OCI-LY3 (cell line): Measurements from ENCODE around the gene GARNL3.

Experiments
- H2AFZ ChIP-seq: fragments of 200-600, 300-600 bp; shearing (Covaris generic); 2 replicates; pipeline ENCODE4 v1.6.0; 2014; ENCODE audit warnings: antibody characterized with exemption, low read depth, low read length
- H3K27ac ChIP-seq: fragments of 200-600, 300-600 bp; sonication (generic); 2 replicates; pipeline ENCODE4 v1.5.1; 2014; ENCODE audit warnings: mild to moderate bottlenecking, low read length, moderate library complexity, mixed read lengths
- H3K27me3 ChIP-seq: fragments of 200-600, 300-600 bp; sonication (generic); 2 replicates; pipeline ENCODE4 v1.6.1; 2014; ENCODE audit warnings: low read depth, low read length, mixed read lengths
- H3K36me3 ChIP-seq: fragments of 200-600, 300-600 bp; sonication (generic); replicated peaks from 2 replicates; pipeline ENCODE3; 2014; ENCODE audit warnings: low read depth, low read length, mixed read lengths
- H3K4me1 ChIP-seq: fragments of 300-600, 200-600 bp; sonication (generic); 2 replicates; pipeline ENCODE4 v1.6.1; 2014; ENCODE audit warnings: low read length, mixed read lengths
- H3K4me2 ChIP-seq: fragments of 200-600, 300-600 bp; sonication (generic); 2 replicates; pipeline ENCODE4 v1.6.1; 2014; ENCODE audit warnings: low read length, mixed read lengths
- H3K4me3 ChIP-seq: fragments of 300-600, 200-600 bp; sonication (generic); 2 replicates; pipeline ENCODE4 v1.5.1; 2014; ENCODE audit warnings: antibody characterized with exemption, mild to moderate bottlenecking, low read length, moderate library complexity
- H3K79me2 ChIP-seq: fragments of 300-600, 200-600 bp; shearing (Covaris generic); 2 replicates; pipeline ENCODE4 v1.6.1; 2014; ENCODE audit warnings: mild to moderate bottlenecking, low read length, mixed read lengths
- H3K9ac ChIP-seq: fragments of 300-600, 200-600 bp; shearing (Covaris generic); 2 replicates; pipeline ENCODE4 v1.6.0; 2014; ENCODE audit warnings: mild to moderate bottlenecking, low read length, moderate library complexity
- H3K9me3 ChIP-seq: fragments of 200-600, 300-600 bp; shearing (Covaris generic); 2 replicates; pipeline ENCODE4 v1.6.1; 2014; ENCODE audit warnings: low read length, mixed read lengths; ENCODE audit not compliant: insufficient read depth
- H4K20me1 ChIP-seq: fragments of 200-600, 300-600 bp; sonication (generic); 2 replicates; pipeline ENCODE4 v1.6.1; 2016; ENCODE audit warnings: low read length, mixed read lengths; ENCODE audit not compliant: insufficient read depth
- EZH2phosphoT487 ChIP-seq: fragments of 200-600 bp; shearing (Covaris generic); IDR thresholded peaks from 2 replicates; pipeline ENCODE4 v1.6.1; 2018; ENCODE audit warnings: antibody characterized with exemption, mixed run types, low read depth
- TF ChIP-seq, protein P1 (sequence below): fragments of 200-600, 300-600 bp; sonication (generic); IDR thresholded peaks from 2 replicates; pipeline ENCODE4 v1.5.1; 2014; ENCODE audit warnings: antibody characterized with exemption, low read length, low read depth

The GARNL3 gene

DNA sequence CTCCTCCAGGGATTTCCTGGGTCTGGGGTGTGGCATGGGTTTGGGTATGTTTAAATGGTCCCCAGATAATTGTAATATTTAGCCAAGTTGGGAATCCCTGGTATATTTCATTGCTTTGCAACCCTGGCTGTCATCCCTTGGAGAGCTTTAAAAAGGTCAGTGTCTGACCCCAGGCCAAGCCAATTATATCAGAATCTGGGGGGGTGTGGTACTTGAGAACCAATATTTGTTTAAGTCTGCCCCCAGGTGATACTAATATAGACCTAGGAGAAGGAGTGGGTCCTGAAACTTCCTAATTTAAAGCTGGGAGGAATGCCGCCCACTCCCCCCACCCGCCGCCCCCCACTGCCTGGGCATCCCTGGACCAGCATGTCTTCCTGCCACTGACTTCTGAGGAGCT lies 94.2 kb downstream of the GARNL3 start:
- H3K4me3 ChIP-seq: no peak overlapping the region
- H4K20me1 ChIP-seq: no peaks in the 10 kb centered on the region
- no peak overlapping the region for H2AFZ ChIP-seq
- no peaks in the 10 kb centered on the region for H3K9me3 ChIP-seq
- no peak overlapping the region for H3K4me2 ChIP-seq
- H3K9ac ChIP-seq: no peak overlapping the region
- H3K27me3 ChIP-seq: no peaks in the 10 kb centered on the region
- H3K79me2 ChIP-seq: no peaks in the 10 kb centered on the region
- H3K27ac ChIP-seq: no peak overlapping the region
- H3K4me1 ChIP-seq: no peaks in the 10 kb centered on the region
- TF ChIP-seq, protein P1, sequence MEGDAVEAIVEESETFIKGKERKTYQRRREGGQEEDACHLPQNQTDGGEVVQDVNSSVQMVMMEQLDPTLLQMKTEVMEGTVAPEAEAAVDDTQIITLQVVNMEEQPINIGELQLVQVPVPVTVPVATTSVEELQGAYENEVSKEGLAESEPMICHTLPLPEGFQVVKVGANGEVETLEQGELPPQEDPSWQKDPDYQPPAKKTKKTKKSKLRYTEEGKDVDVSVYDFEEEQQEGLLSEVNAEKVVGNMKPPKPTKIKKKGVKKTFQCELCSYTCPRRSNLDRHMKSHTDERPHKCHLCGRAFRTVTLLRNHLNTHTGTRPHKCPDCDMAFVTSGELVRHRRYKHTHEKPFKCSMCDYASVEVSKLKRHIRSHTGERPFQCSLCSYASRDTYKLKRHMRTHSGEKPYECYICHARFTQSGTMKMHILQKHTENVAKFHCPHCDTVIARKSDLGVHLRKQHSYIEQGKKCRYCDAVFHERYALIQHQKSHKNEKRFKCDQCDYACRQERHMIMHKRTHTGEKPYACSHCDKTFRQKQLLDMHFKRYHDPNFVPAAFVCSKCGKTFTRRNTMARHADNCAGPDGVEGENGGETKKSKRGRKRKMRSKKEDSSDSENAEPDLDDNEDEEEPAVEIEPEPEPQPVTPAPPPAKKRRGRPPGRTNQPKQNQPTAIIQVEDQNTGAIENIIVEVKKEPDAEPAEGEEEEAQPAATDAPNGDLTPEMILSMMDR: no peak
- no peak for TF ChIP-seq EZH2phosphoT487
- H3K36me3 ChIP-seq: no peaks in the 10 kb centered on the region

- TF ChIP-seq EZH2phosphoT487: no peak
- TF ChIP-seq, protein P1: no peak
- Histone ChIP-seq H3K79me2 (no peaks in the 10 kb centered on the region), H3K27ac (no peak overlapping the region), H3K27me3 (no peaks in the 10 kb centered on the region), H2AFZ (no peak overlapping the region), H3K36me3 (no peaks in the 10 kb centered on the region), H3K9ac (no peak overlapping the region), H3K4me3 (no peak overlapping the region), H3K4me2 (no peak overlapping the region), H4K20me1 (no peaks in the 10 kb centered on the region), H3K9me3 (no peaks in the 10 kb centered on the region), H3K4me1 (no peaks in the 10 kb centered on the region)
Measured at GRCh38 chr9:127360250-127360649, 95.7 kb downstream of the GARNL3 start.

DNA sequence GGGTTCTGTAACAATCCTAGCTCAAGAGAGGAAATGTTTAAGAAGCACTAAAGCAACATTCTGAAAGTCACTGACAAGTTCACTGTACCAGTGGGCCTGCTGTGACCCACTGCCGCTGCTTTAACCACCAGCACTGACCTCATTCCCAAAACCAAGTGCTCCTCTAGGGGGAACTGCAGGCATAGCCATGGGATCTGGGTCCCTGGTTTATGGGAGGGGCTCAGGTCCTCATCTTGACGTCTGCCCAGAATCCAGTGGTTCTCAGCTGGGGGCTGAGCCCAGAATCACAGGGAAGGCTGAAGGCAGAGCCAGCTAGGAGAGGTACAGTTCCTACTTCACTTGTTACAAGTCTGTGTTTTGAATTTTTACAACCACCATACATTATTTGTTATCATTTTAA lies 96.3 kb downstream of the GARNL3 start:
- Histone ChIP-seq H3K9ac (no peak overlapping the region), H3K27me3 (no peaks in the 10 kb centered on the region), H3K4me1 (no peaks in the 10 kb centered on the region), H3K27ac (no peak overlapping the region), H3K4me2 (no peak overlapping the region), H3K9me3 (no peaks in the 10 kb centered on the region), H4K20me1 (no peaks in the 10 kb centered on the region), H2AFZ (no peak overlapping the region), H3K4me3 (no peak overlapping the region), H3K79me2 (no peaks in the 10 kb centered on the region), H3K36me3 (no peaks in the 10 kb centered on the region)
- no peak for TF ChIP-seq EZH2phosphoT487
- TF ChIP-seq, protein P1: no peak

- Histone ChIP-seq H3K4me2 (no peak overlapping the region), H3K27ac (no peak overlapping the region), H4K20me1 (no peaks in the 10 kb centered on the region), H2AFZ (no peak overlapping the region), H3K4me3 (no peak overlapping the region), H3K27me3 (no peaks in the 10 kb centered on the region), H3K9me3 (no peaks in the 10 kb centered on the region), H3K4me1 (no peaks in the 10 kb centered on the region), H3K36me3 (no peaks in the 10 kb centered on the region), H3K79me2 (no peaks in the 10 kb centered on the region), H3K9ac (no peak overlapping the region)
- TF ChIP-seq EZH2phosphoT487: no peak
- TF ChIP-seq, protein P1: no peak
Measured at GRCh38 chr9:127361561-127361960, 97.0 kb downstream of the GARNL3 start.
